Erythroblast (primary cell): ENCODE results near the gene TMEM214.

Experiments
- GATA1 ChIP-seq: IDR thresholded peaks from 2 replicates; pipeline ENCODE4 v1.6.1; 2011; ENCODE audit warnings: low read depth, mild to moderate bottlenecking, control low read depth, low read length, moderate library complexity
- POLR2A ChIP-seq: IDR thresholded peaks from 2 replicates; pipeline ENCODE4 v1.6.1; 2011; ENCODE audit warnings: mild to moderate bottlenecking, low read length

- TF ChIP-seq POLR2A (no peak), GATA1 (no peak)
Observed at GRCh38 chr2:27024188-27024587, 8.6 kb upstream of the TMEM214 start.
